ENCODE data around the gene SEMA4B.
A peak's percentile ranks its signal among the peaks of the same experiment; 100 is the strongest.

SEMA4B gene

DNA sequence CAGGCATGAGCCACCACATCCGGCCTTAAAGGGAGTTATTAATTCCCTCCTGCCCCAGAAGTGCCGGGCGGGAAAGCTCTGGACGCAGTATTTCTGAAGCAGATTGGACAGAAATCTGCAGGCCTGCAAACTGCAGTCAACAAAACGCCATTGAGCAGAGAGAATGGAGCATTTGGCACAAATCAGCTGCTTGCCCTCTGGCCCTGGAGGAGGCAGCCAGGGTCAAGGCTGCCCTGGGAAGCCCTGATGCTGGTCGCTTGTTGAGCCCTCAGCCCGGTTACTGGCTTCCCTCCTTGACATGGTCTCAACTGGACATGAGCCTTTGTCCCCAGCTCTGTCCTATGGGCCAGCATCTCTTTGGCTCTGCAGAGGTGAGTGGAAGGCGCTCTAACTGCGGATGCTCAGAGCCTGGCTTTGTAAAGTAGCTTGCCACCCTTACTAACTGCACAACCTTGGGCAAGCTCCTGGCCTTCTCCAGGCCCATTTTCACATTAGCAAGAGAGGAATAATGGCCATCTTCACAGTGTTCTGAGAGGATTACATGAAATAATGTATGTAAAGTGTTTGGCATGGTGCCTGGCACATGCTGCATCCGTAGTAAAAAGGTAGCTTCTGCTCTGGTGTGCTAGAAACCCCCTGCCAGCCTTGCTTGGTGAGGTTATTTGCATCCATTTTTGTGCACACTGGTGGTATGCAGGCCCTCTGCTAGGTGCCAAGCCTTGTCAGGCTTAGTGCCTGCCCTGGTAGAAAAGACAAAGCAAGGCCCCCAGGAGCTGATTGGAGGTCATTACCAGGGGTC, 4.1 kb downstream of the SEMA4B start:
- DNase-seq: no peak

DNA sequence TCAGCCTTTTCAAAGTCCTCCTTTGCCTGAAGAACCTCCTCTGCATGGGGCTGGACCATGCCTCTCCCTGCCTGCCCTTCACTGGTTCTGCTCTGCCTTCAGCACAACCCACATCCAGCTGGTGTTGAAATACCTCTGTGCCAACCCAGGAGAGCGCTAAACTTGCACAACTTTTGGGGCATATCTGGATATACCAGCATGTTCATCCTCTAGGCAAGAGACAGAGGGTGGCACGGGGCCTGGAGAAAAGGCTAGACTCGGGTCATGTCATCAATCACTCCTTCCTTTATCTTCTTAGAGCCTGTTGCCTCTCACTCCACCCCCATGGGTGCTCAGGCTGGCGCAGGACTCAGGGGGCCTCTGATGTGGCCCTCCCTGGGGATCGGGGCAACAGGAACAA, 4.8 kb downstream of the SEMA4B start:
- no peak for DNase-seq

DNA sequence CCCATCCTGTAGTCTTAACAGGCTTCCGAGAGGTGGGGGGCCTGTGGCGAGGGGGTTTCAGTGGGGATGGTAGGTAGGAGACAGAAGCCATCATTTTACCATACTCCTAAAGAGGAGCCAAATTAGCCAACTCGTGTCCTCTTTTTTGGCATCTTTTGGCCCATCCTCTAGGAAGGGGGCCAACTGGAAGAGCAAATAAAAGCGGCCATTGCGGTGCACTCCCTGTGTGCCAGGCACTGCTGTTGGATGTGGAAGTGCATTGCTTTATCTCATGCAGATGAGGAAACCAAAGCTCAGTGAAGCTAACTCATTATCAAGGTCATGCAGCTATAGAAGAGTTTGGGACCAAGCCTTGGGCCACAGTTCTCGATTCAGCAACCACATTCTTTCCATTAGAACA, 6.1 kb downstream of the SEMA4B start:
- DNase-seq: no peak

DNA sequence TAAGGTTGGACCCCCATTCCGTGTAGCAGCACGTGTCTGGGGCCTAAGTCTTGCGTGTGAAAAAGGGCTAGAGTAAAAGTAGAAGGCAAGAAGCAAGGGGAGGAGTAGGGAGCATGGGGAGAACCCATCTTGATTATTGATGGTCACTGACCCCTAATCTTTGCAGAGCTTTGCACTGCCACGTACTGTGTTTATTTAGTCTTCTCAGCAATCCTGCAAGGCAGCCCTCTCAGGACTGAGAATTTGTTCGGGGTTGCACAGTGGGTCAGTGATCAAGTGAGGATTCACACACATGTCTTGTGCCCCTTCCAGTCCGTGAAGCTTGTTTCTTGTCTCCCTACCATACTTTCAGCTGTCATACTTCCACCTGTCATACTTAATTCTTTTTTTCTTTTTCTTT, 7.2 kb downstream of the SEMA4B start:
- no peak for DNase-seq

- no peak for DNase-seq
Observed at GRCh38 chr15:90209591-90209990, 8.5 kb downstream of the SEMA4B start.

GRCh38 chr15:90210593-90210992, 9.5 kb downstream of the SEMA4B start:
- DNase-seq: no peak

- no peak for DNase-seq
Observed at GRCh38 chr15:90211009-90211408, 9.9 kb downstream of the SEMA4B start.

- DNase-seq: peak; percentile 61
Observed at GRCh38 chr15:90211440-90212143, 10.5 kb downstream of the SEMA4B start.

DNA sequence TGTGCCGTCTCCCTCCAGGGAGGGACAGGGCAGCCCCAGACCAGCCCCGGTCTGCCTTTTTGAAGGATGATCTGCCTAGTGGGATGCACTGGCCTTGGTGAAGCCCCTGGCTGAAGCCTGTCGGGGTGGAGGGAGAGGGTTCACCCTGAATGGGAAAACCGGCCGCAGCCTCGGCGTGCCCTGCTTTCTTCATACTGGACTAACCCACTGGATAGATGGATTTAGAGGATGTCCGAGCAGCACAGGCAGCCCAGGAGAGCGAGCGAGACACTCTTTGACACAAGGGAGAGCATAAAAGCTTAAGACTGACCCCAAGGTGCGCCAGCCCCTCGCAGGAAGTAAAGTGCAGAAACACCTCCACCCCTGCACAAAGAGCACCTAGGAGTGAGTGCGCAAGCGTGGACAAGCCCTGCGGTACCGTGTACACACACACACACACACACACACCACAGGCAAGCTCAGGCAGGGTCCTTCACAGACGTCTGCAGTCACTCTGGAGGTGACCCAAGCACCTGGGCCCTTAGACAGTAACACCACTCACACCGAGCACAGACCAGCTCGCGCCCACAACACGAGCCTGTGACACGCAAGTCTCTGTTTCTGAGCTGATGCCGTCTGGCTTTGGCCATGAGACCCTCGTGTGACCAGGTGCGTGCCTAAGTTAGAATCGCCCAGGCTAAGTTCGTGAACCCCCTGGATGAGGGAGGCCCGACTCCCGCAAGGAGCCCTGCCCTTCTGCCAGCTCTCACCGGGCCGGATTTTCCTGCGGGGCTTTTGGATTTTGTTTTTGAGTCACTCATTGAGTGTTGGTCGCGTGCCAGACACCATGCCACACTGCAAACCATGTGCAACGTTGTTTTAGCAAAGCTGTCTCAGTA, 11.3 kb downstream of the SEMA4B start:
- DNase-seq: no peak

DNA sequence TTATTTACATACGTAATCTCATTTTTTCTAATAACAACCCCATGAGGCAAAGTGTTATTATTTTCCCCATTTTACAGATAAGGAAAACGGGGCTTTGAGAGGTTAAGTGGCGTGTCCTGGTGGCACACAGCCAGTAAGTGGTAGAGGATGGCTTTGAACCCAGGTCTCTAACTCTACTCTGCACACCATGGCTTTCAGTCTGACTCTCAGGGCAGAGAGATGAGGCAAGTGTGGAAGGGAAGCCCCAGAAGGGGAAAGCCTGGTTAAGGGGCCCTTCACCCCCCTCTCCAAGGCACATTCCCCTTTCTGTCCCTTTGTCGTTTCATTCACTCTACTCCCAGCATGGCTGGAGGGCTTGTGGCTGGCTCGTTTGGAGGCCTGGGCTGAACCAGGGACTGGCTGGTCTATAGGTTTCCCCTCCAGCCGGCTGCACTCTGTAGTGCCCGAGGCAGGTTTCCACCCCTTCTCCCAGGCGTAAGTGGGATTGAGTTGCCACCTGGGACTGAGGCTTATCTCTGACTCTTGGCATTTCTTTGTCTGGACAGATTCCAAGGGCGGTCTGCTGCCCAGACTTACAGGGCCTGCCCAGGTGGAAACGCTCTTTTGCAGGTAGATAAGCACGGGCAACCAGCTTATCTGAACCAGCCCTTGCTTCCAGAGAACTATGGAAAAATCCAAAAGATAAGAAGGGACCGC, 12.1 kb downstream of the SEMA4B start:
- DNase-seq: no peak

DNA sequence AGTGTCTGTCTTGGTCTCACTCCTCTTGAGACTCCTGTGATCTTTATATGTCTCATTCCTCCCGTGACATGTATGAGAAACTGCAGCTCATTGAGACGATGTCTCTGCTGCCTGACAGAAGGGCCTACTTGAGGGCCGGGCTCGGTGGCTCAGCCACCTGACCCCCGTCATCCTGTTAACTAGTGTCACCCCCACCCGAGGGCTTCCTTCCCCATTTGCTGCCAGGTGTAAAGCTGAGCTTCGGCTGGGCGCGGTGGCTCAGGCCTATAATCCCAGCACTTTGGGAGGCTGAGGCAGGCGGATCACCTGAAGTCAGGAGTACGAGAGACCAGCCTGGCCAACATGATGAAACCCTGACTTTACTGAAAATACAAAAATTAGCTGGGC, 12.7 kb downstream of the SEMA4B start:
- DNase-seq: no peak

DNA sequence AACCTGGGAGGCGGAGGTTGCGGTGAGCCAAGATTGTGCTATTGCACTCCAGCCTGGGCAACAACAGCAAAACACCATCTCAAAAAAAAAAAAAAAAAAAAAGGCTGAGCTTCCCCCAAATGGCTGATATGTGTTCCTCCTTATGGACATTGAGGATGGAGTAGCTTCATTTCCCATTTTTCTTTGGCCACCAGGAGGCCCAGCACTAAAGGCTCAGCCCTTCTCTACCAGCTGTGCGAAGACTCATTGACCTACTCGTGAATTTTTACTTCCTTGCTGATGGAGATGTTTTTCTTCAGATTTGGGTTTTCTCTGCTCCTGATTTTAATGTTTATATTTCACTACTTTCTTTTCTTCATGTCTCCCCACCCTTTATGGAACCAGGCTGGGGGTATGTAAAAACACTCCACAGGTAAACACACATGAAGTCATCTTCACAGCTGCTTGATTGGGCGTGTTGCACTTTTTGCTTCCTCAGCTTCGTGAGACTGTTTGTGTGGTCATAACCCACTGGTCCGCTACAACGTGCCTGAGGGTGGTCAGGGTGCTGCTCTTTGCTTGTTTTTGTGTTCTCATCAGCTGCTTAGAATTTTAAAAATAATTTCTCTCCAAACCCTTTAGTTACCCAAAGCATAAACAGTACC, 13.5 kb downstream of the SEMA4B start:
- DNase-seq: no peak

DNA sequence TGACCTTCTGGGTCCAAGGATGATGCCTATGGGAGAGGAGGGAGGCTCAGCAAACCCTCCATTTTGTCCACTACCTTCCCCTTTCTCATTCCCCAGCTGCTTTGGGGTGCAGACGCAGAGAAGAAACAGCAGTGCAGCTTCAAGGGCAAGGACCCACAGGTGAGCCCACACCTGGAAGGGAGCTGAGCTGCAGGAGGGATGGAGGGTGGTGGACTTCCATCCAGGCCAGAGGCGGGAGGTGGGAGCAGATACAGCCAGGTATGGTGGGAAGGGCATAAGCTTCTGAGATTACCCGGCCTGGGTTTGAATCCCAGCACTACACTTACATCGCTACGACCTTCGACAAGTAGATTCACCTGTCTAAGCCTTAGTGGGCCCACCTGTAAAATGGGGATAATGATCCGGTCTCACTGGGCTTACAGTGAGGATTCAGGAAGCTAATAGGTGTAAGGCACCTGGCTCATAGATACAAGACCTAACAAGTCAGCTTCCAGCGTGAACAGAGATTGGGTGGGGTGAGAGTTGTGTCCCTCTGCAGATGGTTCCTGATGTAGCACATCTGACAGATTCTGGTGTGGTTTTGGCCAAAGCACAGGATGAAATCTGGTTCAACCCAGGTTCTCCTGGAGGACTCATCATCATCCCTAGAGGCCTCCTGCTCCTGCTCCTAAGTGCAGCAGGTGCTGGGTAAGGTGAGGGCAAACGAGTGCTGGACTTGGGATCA, 16.7 kb downstream of the SEMA4B start:
- no peak for DNase-seq

GRCh38 chr15:90219421-90220141, 18.5 kb downstream of the SEMA4B start:
- peak; percentile 26 for DNase-seq

DNA sequence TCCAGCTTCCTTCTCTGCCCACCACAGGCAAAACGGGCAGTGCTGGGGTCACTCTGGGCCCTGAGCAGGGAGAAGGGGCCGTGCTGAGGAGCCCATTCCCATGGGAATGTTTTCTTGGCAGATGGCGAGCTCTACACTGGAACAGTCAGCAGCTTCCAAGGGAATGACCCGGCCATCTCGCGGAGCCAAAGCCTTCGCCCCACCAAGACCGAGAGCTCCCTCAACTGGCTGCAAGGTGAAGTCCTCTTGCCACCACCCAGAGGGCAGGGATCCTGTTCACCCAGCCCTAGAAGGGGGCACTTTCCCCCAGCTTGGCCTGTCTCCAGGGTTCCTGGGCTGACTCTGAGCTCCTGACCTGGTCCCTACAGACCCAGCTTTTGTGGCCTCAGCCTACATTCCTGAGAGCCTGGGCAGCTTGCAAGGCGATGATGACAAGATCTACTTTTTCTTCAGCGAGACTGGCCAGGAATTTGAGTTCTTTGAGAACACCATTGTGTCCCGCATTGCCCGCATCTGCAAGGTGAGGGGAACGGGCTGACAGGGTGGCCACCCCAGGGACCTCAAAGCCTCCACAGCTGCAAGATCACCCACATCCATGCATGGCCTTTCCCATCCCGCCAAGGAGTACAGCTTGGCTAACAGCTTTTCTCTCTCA, 20.2 kb downstream of the SEMA4B start:
- DNase-seq: peak; percentile 86

- DNase-seq: no peak
Observed at GRCh38 chr15:90222547-90222946, 21.4 kb downstream of the SEMA4B start.

GRCh38 chr15:90223441-90224165, 22.5 kb downstream of the SEMA4B start:
- DNase-seq: no peak

DNA sequence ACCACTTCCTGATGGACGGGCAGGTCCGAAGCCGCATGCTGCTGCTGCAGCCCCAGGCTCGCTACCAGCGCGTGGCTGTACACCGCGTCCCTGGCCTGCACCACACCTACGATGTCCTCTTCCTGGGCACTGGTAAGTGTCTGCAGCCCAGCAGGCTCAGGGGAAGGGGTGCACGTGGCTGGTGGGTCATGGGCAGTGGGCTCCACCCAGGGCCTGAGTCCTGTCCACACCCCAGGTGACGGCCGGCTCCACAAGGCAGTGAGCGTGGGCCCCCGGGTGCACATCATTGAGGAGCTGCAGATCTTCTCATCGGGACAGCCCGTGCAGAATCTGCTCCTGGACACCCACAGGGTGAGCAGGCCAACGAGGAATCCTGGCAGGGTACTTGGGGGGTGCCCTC, 23.9 kb downstream of the SEMA4B start:
- DNase-seq: no peak

DNA sequence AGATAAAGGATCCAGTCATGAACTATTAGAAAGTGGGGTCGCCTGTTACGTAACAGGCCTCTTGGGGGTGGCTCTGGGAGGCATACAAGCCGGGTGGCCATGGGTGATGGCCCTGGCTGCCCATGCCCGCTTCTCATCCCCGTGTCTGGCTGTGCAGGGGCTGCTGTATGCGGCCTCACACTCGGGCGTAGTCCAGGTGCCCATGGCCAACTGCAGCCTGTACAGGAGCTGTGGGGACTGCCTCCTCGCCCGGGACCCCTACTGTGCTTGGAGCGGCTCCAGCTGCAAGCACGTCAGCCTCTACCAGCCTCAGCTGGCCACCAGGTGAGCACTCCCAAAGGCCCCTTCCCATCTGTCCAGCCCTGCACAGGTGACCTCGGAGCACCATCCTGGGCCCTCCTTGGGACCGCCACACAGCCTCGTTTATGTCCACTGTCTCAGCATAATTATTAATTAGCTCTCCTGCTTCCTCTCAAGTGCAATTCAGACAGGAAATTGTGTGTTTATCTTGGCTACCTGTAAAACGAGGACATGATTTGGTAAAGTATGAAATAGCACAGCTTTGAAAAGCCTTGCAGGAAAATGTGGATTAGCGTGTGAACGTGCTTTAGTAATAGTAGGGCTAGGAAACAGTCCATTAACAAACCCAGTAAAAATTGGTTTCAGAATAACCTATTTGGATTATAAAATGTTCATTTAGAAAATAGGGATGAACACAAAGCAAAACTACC, 24.5 kb downstream of the SEMA4B start:
- no peak for DNase-seq

All from fibroblast of skin of scalp (primary cell).